Adrenal gland (tissue), 12 donors: ENCODE data around the gene ELK4. TPM values are rescaled to one million over a fixed set of nuclear protein-coding genes. Genes with fewer than 3 reads are reported as not detected.

Source experiments
- DNase-seq, 7 donors: peaks; one replicate each; pipeline ENCODE4 v3.0.0-alpha.2; 2019 to 2020
- H3K27ac ChIP-seq, 5 donors: fragments of 200-600 bp; sonication (generic) in 4 of 5; 1 replicate in 3 of 5; 2 replicates in 2 of 5; pipeline versions ENCODE4 v1.5.1 to v1.8.0; 2016 to 2020; ENCODE audit warnings: mild to moderate bottlenecking in 1 of 5
- H3K27me3 ChIP-seq: fragments of 200-600 bp; 2 replicates; pipeline ENCODE4 v1.8.0; 2021
- H3K36me3 ChIP-seq, 2 donors: fragments of 200-600 bp; replicated peaks in 1 of 2; 1 replicate in 1 of 2; 2 replicates in 1 of 2; pipeline versions ENCODE4 v1.5.1 to v1.8.0; 2018 to 2022
- H3K4me1 ChIP-seq, 2 donors: fragments of 200-600 bp; replicated peaks in 1 of 2; 1 replicate in 1 of 2; 2 replicates in 1 of 2; pipeline versions ENCODE4 v1.5.1 to v1.8.0; 2018 to 2021
- H3K4me3 ChIP-seq, 4 donors: fragments of 200-600 bp; sonication (generic) in 3 of 4; one replicate each; pipeline ENCODE4 v1.5.1; 2016 to 2018
- H3K9me3 ChIP-seq, 3 donors: fragments of 200-600 bp; sonication (generic) in 1 of 3; replicated peaks in 1 of 3; 1 replicate in 2 of 3; 2 replicates in 1 of 3; pipeline versions ENCODE4 v1.5.1 to v1.8.0; 2016 to 2021
- CTCF ChIP-seq, 6 experiments: fragments of 450-650 bp in 4 of 6; fragments of 200-600 bp in 2 of 6; sonication (generic) in 1 of 6; IDR thresholded peaks; 1 replicate in 5 of 6; 2 replicates in 1 of 6; pipeline versions ENCODE4 v1.5.1 to v1.8.0; 2016 to 2021; ENCODE audit warnings: antibody characterized with exemption in 6 of 6, mild to moderate bottlenecking in 2 of 6, moderate library complexity in 1 of 6
- POLR2A ChIP-seq, 2 donors: fragments of 450-650 bp; IDR thresholded peaks; one replicate each; pipeline ENCODE4 v1.6.1; 2017; ENCODE audit warnings: antibody characterized with exemption in 2 of 2, mild to moderate bottlenecking in 2 of 2, moderate library complexity in 1 of 2
- WGBS, 4 donors: extraction: QIAGEN DNeasy Blood & Tissue Kit in 2 of 4; methylation state at CpG; one replicate each; pipeline versions ENCODE4 v1.1.5 to v1.1.7; 2013 to 2017; 5-methylcytosine and 5-hydroxymethylcytosine counted together
- intact Hi-C, 2 donors: fragments of 100-400 bp; cut with DNase I; formaldehyde crosslinking; loops; one replicate each; pipeline versions ENCODE4 v1.14.1 to v1.15.0; 2022 to 2023
- polyA plus RNA-seq, 3 donors: library from polyadenylated mRNA; stranded (reverse); fragments of 200-250 nt in 2 of 3; fragments of 350-450 nt in 1 of 3; fragmentation: Illumina TruSeq in 1 of 3; extraction: RNeasy Lipid Tissue Mini Kit (QIAGEN cat#74804) in 1 of 3; gene quantifications; one replicate each; pipeline ENCODE4 v1.2.3, GENCODE V29; 2013 to 2014
- total RNA-seq, 9 donors: library from RNA; depleted of rRNA in 4 of 9; stranded (reverse); fragments of >200 nt in 4 of 9; fragments of 120-200 nt in 1 of 9; fragmentation: NEBNext Ultra II Directional in 1 of 9; extraction: Animal tissue kit (Norgen Biotek cat#: 25700) in 1 of 9; gene quantifications; one replicate each; pipeline versions ENCODE4 v1.1.0 to v1.2.4, GENCODE V29; 2013 to 2023
- donor health status: healthy with polysubstance abuse.
- donor health status: Bipolar disorder and iron deficiency.
- donor health status: DM: yes; HTN: yes; CAD: no.
- donor health status: DM: no; HTN: no; CAD: no.
- donor health status: DM: no; HTN: no; CAD: no.
- donor health status: DM: yes; HTN: yes; CAD: no.

ELK4 gene
- total and polyA plus RNA-seq, 12 donors: 3.6 to 40.2 (median 14.0) TPM

GRCh38 chr1:205585835-205586785, 45.7 kb downstream of the ELK4 start:
- WGBS, 4 donors: 72 to 85% (median 83%) methylated on average over 12 to 13 of the region's 13 CpGs
- peak in 1 of 7 donors; percentile 13 for DNase-seq
- no peak for TF ChIP-seq POLR2A (IDR thresholded peaks at IDR 0.05)
- no peak for TF ChIP-seq CTCF (IDR thresholded peaks at IDR 0.05)
- H3K4me3 ChIP-seq: no peak overlapping the region
- no peak overlapping the region for H3K27ac ChIP-seq
- intact Hi-C loops: loop anchor here in 1 of 2 donors (5.0 kb wide), 1 partner anchor 54 kb away; no protein-coding TSS in a partner anchor
- H3K36me3 ChIP-seq: no peaks in the 10 kb centered on the region
- H3K4me1 ChIP-seq: no peaks in the 10 kb centered on the region
- no peaks in the 10 kb centered on the region for H3K9me3 ChIP-seq
- no peaks in the 10 kb centered on the region for H3K27me3 ChIP-seq

DNA sequence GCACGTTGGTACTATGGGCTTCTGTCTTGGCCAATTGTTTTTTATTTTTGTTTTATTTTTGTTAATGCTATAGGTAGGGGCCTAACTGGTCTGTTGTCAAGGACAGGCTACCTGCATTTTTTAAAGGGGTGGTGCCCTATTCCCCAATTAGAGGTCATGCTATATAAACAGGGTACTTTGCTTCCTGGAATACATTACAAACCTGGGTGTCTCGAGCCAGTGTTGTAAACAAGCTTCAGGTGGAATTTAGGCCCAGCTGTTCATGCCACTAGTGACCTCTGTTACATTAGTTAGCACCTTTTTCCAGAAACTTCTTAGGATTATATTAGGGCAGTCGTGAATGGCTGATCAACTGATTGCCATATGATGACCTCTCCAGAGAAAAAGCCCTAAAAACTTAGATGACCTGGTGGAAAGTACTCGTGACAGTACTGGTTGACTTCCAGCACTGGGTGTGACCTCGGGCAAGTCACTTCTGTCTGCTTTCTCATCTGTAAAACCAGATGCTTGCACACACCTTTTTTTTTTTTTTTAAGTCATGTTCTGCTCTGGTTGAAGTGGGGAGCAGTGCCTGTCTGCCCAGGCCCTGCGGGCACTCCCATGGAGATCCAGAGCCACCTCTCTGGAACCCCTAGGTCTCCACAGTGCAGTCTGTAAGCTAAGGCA, 46.5 kb downstream of the ELK4 start:
- H3K36me3 ChIP-seq: no peaks in the 10 kb centered on the region
- intact Hi-C loops: loop anchor here in 1 of 2 donors (5.0 kb wide), 1 partner anchor 53 kb away; no protein-coding TSS in a partner anchor
- WGBS, 4 donors: 73 to 83% (median 78%) methylated on average over 6 of the region's 6 CpGs

DNA sequence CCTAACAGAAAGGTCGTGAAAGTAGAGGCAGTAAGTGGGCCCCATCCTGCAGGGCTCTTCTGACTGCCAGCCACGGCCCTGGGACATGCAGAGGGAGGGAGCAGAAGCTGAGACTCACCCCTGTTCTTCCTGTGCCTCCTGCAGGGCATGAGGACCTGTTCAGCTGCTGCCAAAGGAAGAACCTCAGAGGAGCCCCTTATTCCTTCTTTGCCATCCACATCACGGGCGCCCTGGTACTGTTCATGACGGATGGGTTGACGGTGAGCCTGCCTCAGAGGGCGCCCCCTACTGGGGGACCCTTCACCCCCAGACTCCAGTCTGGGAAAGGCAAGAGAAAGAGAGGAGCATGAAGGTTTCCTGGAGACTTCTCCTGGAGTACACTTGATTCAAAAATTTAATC, 47.1 kb downstream of the ELK4 start:
- Histone ChIP-seq H3K27ac (no peak overlapping the region), H3K9me3 (no peaks in the 10 kb centered on the region), H3K4me1 (no peaks in the 10 kb centered on the region), H3K36me3 (no peaks in the 10 kb centered on the region), H3K27me3 (no peaks in the 10 kb centered on the region), H3K4me3 (no peak overlapping the region)
- TF ChIP-seq CTCF (IDR thresholded peaks at IDR 0.05) (peak in 1 of 6 experiments; percentile 6), POLR2A (IDR thresholded peaks at IDR 0.05) (no peak)
- intact Hi-C loops: loop anchor here in 1 of 2 donors (5.0 kb wide), 1 partner anchor 52 kb away; no protein-coding TSS in a partner anchor
- 56 to 70% (median 64%) methylated on average over 5 to 7 of the region's 7 CpGs for WGBS, 4 donors
- DNase-seq: peak in 1 of 7 donors; percentile 9

More for the DNA sequence above, 46.5 kb downstream of the ELK4 start:
- H3K27ac ChIP-seq: no peak overlapping the region
- no peak for DNase-seq
- H3K4me1 ChIP-seq: no peaks in the 10 kb centered on the region
- H3K27me3 ChIP-seq: no peaks in the 10 kb centered on the region
- no peak overlapping the region for H3K4me3 ChIP-seq
- H3K9me3 ChIP-seq: no peaks in the 10 kb centered on the region
- TF ChIP-seq CTCF (IDR thresholded peaks at IDR 0.05): no peak
- TF ChIP-seq POLR2A (IDR thresholded peaks at IDR 0.05): no peak

- DNase-seq: peak in 1 of 7 donors; percentile 4
- no peak for TF ChIP-seq CTCF (IDR thresholded peaks at IDR 0.05)
- TF ChIP-seq POLR2A (IDR thresholded peaks at IDR 0.05): no peak
- H3K4me1 ChIP-seq: no peaks in the 10 kb centered on the region
- intact Hi-C loops: no loop called here
- no peak overlapping the region for H3K4me3 ChIP-seq
- H3K27me3 ChIP-seq: no peaks in the 10 kb centered on the region
- no peaks in the 10 kb centered on the region for H3K9me3 ChIP-seq
- no peak overlapping the region for H3K27ac ChIP-seq
- no peaks in the 10 kb centered on the region for H3K36me3 ChIP-seq
- 90 to 94% (median 92%) methylated on average over 5 to 7 of the region's 7 CpGs for WGBS, 4 donors
These were observed 48.2 kb downstream of the ELK4 start for GRCh38 chr1:205583461-205584130.
